ENCODE data around the gene SPAG9. TPM values are rescaled to one million over a fixed set of nuclear protein-coding genes. Genes with fewer than 3 reads are reported as not detected.
"Not testable (repeated sequence)": the region's sequence is repeated elsewhere in the genome, so short reads cannot be mapped to it uniquely, and the experiment has no call there.

The SPAG9 gene
- polyA plus RNA-seq, 12 donors: 59.7 to 126 (median 80.5) TPM

GRCh38 chr17:51097708-51098446 is 22.8 kb downstream of the SPAG9 start:
- DNase-seq: no peak

GRCh38 chr17:51091635-51092034 is 29.0 kb downstream of the SPAG9 start:
- no peak for DNase-seq

GRCh38 chr17:51088868-51089267 is 31.8 kb downstream of the SPAG9 start:
- DNase-seq: not testable (repeated sequence)

GRCh38 chr17:51088287-51088686 is 32.4 kb downstream of the SPAG9 start:
- DNase-seq: no peak

GRCh38 chr17:51087072-51087757 is 33.5 kb downstream of the SPAG9 start:
- DNase-seq: no peak

- DNase-seq: no peak
These were observed 35.4 kb downstream of the SPAG9 start for GRCh38 chr17:51085150-51085805.

- DNase-seq: no peak
These were observed 36.7 kb downstream of the SPAG9 start for GRCh38 chr17:51083981-51084380.

- not testable (repeated sequence) for DNase-seq
These were observed 37.3 kb downstream of the SPAG9 start for GRCh38 chr17:51083364-51083763.

GRCh38 chr17:51079049-51079448 is 41.6 kb downstream of the SPAG9 start:
- DNase-seq: no peak

GRCh38 chr17:51078009-51078592 is 42.6 kb downstream of the SPAG9 start:
- no peak for DNase-seq

GRCh38 chr17:51076821-51077220 is 43.8 kb downstream of the SPAG9 start:
- no peak for DNase-seq

GRCh38 chr17:51071556-51071955 is 49.1 kb downstream of the SPAG9 start:
- DNase-seq: no peak

GRCh38 chr17:51065466-51065865 is 55.2 kb downstream of the SPAG9 start:
- DNase-seq: no peak

GRCh38 chr17:51064061-51064735 is 56.5 kb downstream of the SPAG9 start:
- DNase-seq: no peak

GRCh38 chr17:51060396-51060795 is 60.3 kb downstream of the SPAG9 start:
- DNase-seq: no peak

GRCh38 chr17:51059781-51060180 is 60.9 kb downstream of the SPAG9 start:
- no peak for DNase-seq

- no peak for DNase-seq
These were observed 63.1 kb downstream of the SPAG9 start for GRCh38 chr17:51057534-51057933.

GRCh38 chr17:51056813-51057510 is 63.7 kb downstream of the SPAG9 start:
- peak; percentile 53 for DNase-seq

GRCh38 chr17:51054748-51055147 is 65.9 kb downstream of the SPAG9 start:
- no peak for DNase-seq

- DNase-seq: no peak
These were observed 68.4 kb downstream of the SPAG9 start for GRCh38 chr17:51052235-51052634.
